Measurements from ENCODE around the gene CSDE1.

GRCh38 chr1:114712977-114713376, 44.8 kb downstream of the CSDE1 start:
- TF ChIP-seq CTCF (IDR thresholded peaks at IDR 0.05) (no peak), POLR2A (IDR thresholded peaks at IDR 0.05) (no peak)

Data from lower leg skin (tissue), 3 donors.